Neural cell (in vitro differentiated cells): ENCODE results near the gene SLC17A1. TPM values are rescaled to one million over a fixed set of nuclear protein-coding genes. Genes with fewer than 3 reads are reported as not detected.

Source experiments
- H2AFZ ChIP-seq: fragments of 200-600, 300-800 bp; sonication (generic), shearing (Covaris generic); 2 replicates; pipeline ENCODE4 v1.6.0; 2014; ENCODE audit warnings: low read depth, mild to moderate bottlenecking, antibody characterized with exemption, low read length, moderate library complexity
- H3F3A ChIP-seq: fragments of 200-600 bp; shearing (Covaris generic); 2 replicates; pipeline ENCODE4 v1.6.1; 2016; ENCODE audit warnings: mild to moderate bottlenecking, moderate library complexity, mixed read lengths, antibody characterized with exemption, low read length; ENCODE audit not compliant: insufficient read depth, poor library complexity, severe bottlenecking
- H3K27ac ChIP-seq: fragments of 200-600, 300-800 bp; sonication (generic), shearing (Covaris generic); 2 replicates; pipeline ENCODE4 v1.5.1; 2014; ENCODE audit warnings: mild to moderate bottlenecking, low read length, moderate library complexity
- H3K27me3 ChIP-seq: fragments of 300-800, 200-600 bp; sonication (generic), shearing (Covaris generic); 2 replicates; pipeline ENCODE4 v1.6.0; 2014; ENCODE audit warnings: mild to moderate bottlenecking, low read depth, low read length, moderate library complexity; ENCODE audit not compliant: insufficient read depth
- H3K36me3 ChIP-seq: fragments of 300-800, 200-600 bp; sonication (generic), shearing (Covaris generic); 2 replicates; pipeline ENCODE4 v1.5.1; 2014; ENCODE audit warnings: mild to moderate bottlenecking, antibody characterized with exemption, low read length, moderate library complexity; ENCODE audit not compliant: insufficient read depth
- H3K4me2 ChIP-seq: fragments of 300-800, 200-600 bp; sonication (generic), shearing (Covaris generic); 2 replicates; pipeline ENCODE4 v1.6.0; 2014; ENCODE audit warnings: mild to moderate bottlenecking, low read length
- H3K4me3 ChIP-seq: fragments of 300-800, 200-600 bp; sonication (generic), shearing (Covaris generic); 2 replicates; pipeline ENCODE4 v1.5.1; 2014; ENCODE audit warnings: mild to moderate bottlenecking, low read length, moderate library complexity
- H3K79me2 ChIP-seq: fragments of 200-600 bp; shearing (Covaris generic); replicated peaks from 2 replicates; pipeline ENCODE4 v1.6.0; 2014; ENCODE audit warnings: mild to moderate bottlenecking, low read length, moderate library complexity; ENCODE audit not compliant: insufficient read depth
- H3K9ac ChIP-seq: fragments of 300-800, 200-600 bp; sonication (generic), shearing (Covaris generic); 2 replicates; pipeline ENCODE4 v1.6.1; 2016; ENCODE audit warnings: mild to moderate bottlenecking, low read length, mixed read lengths
- H3K9me2 ChIP-seq: fragments of 200-600 bp; shearing (Covaris generic); 2 replicates; pipeline ENCODE4 v1.6.1; 2016; ENCODE audit warnings: mild to moderate bottlenecking, low read length, mixed read lengths; ENCODE audit not compliant: insufficient read depth
- H3K9me3 ChIP-seq: fragments of 200-600, 300-800 bp; sonication (generic), shearing (Covaris generic); 2 replicates; pipeline ENCODE4 v1.6.1; 2016; ENCODE audit warnings: mild to moderate bottlenecking, mixed run types, low read length, moderate library complexity, mixed read lengths
- H4K20me1 ChIP-seq: fragments of 200-600 bp; shearing (Covaris generic); 2 replicates; pipeline ENCODE4 v1.6.1; 2016; ENCODE audit warnings: mild to moderate bottlenecking, mixed run types; ENCODE audit not compliant: insufficient read depth
- CTCF ChIP-seq: fragments of 450-650 bp; IDR thresholded peaks from 2 replicates; pipeline ENCODE4 v1.5.1; 2014; ENCODE audit warnings: antibody characterized with exemption, mild to moderate bottlenecking, moderate library complexity; ENCODE audit not compliant: poor library complexity, severe bottlenecking
- EP300 ChIP-seq: fragments of 450-650 bp; conservative IDR thresholded peaks from 2 replicates; pipeline ENCODE4 v1.6.1; 2014; ENCODE audit warnings: antibody characterized with exemption, mild to moderate bottlenecking, moderate library complexity; ENCODE audit not compliant: poor library complexity, severe bottlenecking
- EZH2 ChIP-seq: fragments of 200-600, 300-800 bp; shearing (Covaris generic), sonication (generic); IDR thresholded peaks from 2 replicates; pipeline ENCODE4 v1.6.1; 2014; ENCODE audit warnings: antibody characterized with exemption, low read length, borderline replicate concordance, mild to moderate bottlenecking; ENCODE audit not compliant: insufficient read depth, poor library complexity, severe bottlenecking
- MXI1 ChIP-seq: fragments of 450-650 bp; conservative IDR thresholded peaks from 2 replicates; pipeline ENCODE4 v1.6.1; 2014; ENCODE audit warnings: antibody characterized with exemption, mild to moderate bottlenecking; ENCODE audit not compliant: poor library complexity, severe bottlenecking
- POLR2AphosphoS5 ChIP-seq: IDR thresholded peaks from 2 replicates; pipeline ENCODE4 v1.6.1; 2012
- RAD21 ChIP-seq: fragments of 450-650 bp; conservative IDR thresholded peaks from 2 replicates; pipeline ENCODE4 v1.6.1; 2014; ENCODE audit warnings: antibody characterized with exemption, mild to moderate bottlenecking, moderate library complexity
- REST ChIP-seq: IDR thresholded peaks from 2 replicates; pipeline ENCODE4 v1.6.1; 2012; ENCODE audit warnings: borderline replicate concordance
- SMC3 ChIP-seq: fragments of 450-650 bp; conservative IDR thresholded peaks from 2 replicates; pipeline ENCODE4 v1.6.1; 2014; ENCODE audit warnings: antibody characterized with exemption, mild to moderate bottlenecking, moderate library complexity; ENCODE audit not compliant: poor library complexity
- TAF1 ChIP-seq: IDR thresholded peaks from 2 replicates; pipeline ENCODE4 v1.6.1; 2012; ENCODE audit warnings: low read depth
- polyA plus RNA-seq: library from polyadenylated mRNA; depleted of rRNA; stranded (reverse); fragments of >200 nt; gene quantifications from 2 replicates; pipeline ENCODE4 v1.2.3, GENCODE V29; 2014

Gene SLC17A1
- polyA plus RNA-seq, 1 donor from 2014 or later, result not detected

GRCh38 chr6:25735261-25735660, 96.6 kb downstream of the SLC17A1 start:
- Histone ChIP-seq H3K27ac (no peak overlapping the region), H3F3A (no peaks in the 10 kb centered on the region), H4K20me1 (no peaks in the 10 kb centered on the region), H3K4me3 (no peak overlapping the region), H3K9me3 (no peaks in the 10 kb centered on the region), H3K9me2 (no peaks in the 10 kb centered on the region), H3K79me2 (no peaks in the 10 kb centered on the region), H3K9ac (no peak overlapping the region), H3K36me3 (no peaks in the 10 kb centered on the region), H3K4me2 (no peak overlapping the region), H2AFZ (no peak overlapping the region), H3K27me3 (no peaks in the 10 kb centered on the region)
- no peak for TF ChIP-seq POLR2AphosphoS5
- no peak for TF ChIP-seq RAD21
- TF ChIP-seq CTCF, result no peak
- no peak for TF ChIP-seq EZH2
- no peak for TF ChIP-seq TAF1
- no peak for TF ChIP-seq MXI1
- TF ChIP-seq EP300, result no peak
- no peak for TF ChIP-seq SMC3
- TF ChIP-seq REST, result no peak

Other genes with a start within 250 kb of the SLC17A1 start
- 254 and 283 TPM in 2 replicates for gene SCGN, start 179.8 kb downstream of the SLC17A1 start, polyA plus RNA-seq
- 0.10 and 0.28 TPM in 2 replicates for gene SLC17A4, start 77.3 kb downstream of the SLC17A1 start, polyA plus RNA-seq
- not detected in 2 replicates for gene SLC17A3, start 42.2 kb upstream of the SLC17A1 start, polyA plus RNA-seq
- not detected in 2 replicates for gene SLC17A2, start 98.6 kb upstream of the SLC17A1 start, polyA plus RNA-seq
- not detected in 2 replicates for gene TRIM38, start 130.8 kb upstream of the SLC17A1 start, polyA plus RNA-seq